Gastrocnemius medialis (tissue), 4 donors: ENCODE measurements around the gene ZBP1.

Experiments
- POLR2A ChIP-seq, 2 donors: fragments of 450-650 bp; IDR thresholded peaks; one replicate each; pipeline ENCODE4 v1.6.1; 2017; ENCODE audit warnings: antibody characterized with exemption in 2 of 2, mild to moderate bottlenecking in 2 of 2, moderate library complexity in 2 of 2
- TF ChIP-seq, protein P1 (sequence below), 5 experiments: fragments of 450-650 bp in 3 of 5; fragments of 200-600 bp in 2 of 5; sonication (generic) in 2 of 5; IDR thresholded peaks in 4 of 5; conservative IDR thresholded peaks in 1 of 5; 1 replicate in 4 of 5; 2 replicates in 1 of 5; pipeline ENCODE4 v1.5.1; 2016 to 2019; ENCODE audit warnings: antibody characterized with exemption in 5 of 5, mild to moderate bottlenecking in 3 of 5, moderate library complexity in 3 of 5

DNA sequence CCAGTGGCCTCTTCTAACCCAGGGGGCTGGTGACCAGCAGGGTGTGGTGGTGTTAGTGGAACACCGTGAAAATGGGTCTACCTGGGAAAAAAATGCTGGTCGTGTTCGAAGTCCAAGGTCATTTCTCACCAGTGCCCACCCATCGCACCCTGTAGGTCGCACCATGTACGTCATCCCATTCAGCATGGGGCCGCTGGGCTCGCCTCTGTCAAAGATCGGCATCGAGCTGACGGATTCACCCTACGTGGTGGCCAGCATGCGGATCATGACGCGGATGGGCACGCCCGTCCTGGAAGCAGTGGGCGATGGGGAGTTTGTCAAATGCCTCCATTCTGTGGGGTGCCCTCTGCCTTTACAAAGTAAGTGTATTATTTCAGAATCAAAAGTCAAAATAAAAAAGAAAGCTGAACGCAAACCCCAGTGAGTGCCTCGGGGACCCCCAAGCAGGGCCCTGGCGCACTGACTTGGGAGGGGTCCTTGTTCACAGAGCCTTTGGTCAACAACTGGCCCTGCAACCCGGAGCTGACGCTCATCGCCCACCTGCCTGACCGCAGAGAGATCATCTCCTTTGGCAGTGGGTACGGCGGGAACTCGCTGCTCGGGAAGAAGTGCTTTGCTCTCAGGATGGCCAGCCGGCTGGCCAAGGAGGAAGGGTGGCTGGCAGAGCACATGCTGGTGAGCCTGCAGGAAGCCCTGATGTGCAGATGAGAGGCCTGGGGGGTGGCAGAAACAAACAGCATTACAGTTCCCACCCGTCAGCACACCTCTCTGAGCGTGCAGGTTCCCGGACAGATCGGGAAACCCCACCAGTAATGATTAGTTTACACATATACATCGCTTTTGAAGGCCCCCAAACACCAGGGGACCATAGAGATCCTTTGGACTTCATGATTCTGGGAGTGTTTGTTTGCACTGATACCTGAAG lies 57.4 kb downstream of the ZBP1 start:
- TF ChIP-seq, protein P1, sequence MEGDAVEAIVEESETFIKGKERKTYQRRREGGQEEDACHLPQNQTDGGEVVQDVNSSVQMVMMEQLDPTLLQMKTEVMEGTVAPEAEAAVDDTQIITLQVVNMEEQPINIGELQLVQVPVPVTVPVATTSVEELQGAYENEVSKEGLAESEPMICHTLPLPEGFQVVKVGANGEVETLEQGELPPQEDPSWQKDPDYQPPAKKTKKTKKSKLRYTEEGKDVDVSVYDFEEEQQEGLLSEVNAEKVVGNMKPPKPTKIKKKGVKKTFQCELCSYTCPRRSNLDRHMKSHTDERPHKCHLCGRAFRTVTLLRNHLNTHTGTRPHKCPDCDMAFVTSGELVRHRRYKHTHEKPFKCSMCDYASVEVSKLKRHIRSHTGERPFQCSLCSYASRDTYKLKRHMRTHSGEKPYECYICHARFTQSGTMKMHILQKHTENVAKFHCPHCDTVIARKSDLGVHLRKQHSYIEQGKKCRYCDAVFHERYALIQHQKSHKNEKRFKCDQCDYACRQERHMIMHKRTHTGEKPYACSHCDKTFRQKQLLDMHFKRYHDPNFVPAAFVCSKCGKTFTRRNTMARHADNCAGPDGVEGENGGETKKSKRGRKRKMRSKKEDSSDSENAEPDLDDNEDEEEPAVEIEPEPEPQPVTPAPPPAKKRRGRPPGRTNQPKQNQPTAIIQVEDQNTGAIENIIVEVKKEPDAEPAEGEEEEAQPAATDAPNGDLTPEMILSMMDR (IDR thresholded peaks at IDR 0.05 in 4 of 5, conservative IDR thresholded peaks at IDR 0.05 in 1 of 5), result no peak
- TF ChIP-seq POLR2A (IDR thresholded peaks at IDR 0.05), result no peak
